ENCODE data around the gene BCL2L13.

GRCh38 chr22:17770180-17771077 lies 131.9 kb downstream of the BCL2L13 start:
- TF ChIP-seq, protein P1, sequence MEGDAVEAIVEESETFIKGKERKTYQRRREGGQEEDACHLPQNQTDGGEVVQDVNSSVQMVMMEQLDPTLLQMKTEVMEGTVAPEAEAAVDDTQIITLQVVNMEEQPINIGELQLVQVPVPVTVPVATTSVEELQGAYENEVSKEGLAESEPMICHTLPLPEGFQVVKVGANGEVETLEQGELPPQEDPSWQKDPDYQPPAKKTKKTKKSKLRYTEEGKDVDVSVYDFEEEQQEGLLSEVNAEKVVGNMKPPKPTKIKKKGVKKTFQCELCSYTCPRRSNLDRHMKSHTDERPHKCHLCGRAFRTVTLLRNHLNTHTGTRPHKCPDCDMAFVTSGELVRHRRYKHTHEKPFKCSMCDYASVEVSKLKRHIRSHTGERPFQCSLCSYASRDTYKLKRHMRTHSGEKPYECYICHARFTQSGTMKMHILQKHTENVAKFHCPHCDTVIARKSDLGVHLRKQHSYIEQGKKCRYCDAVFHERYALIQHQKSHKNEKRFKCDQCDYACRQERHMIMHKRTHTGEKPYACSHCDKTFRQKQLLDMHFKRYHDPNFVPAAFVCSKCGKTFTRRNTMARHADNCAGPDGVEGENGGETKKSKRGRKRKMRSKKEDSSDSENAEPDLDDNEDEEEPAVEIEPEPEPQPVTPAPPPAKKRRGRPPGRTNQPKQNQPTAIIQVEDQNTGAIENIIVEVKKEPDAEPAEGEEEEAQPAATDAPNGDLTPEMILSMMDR (conservative IDR thresholded peaks at IDR 0.05; ENCODE audit: low read depth, low read length): no peak
- no peak for TF ChIP-seq EZH2 (IDR thresholded peaks at IDR 0.05; ENCODE audit: borderline replicate concordance, low read depth, low read length, poor library complexity, severe bottlenecking)
